SK-N-SH treated with all-trans-retinoic acid at 6 μM for 48 hours (cell line): ENCODE measurements around the gene ZFYVE21.

Experiments
- ATAC-seq: fragments of 200-7000 bp; cut with Tn5 transposase; 3 replicates; pipeline ENCODE4 v1.9.1; 2020; ENCODE audit warnings: mild to moderate bottlenecking, moderate library complexity
- ARNTL ChIP-seq: fragments of 450-650 bp; formaldehyde crosslinking; IDR thresholded peaks from 2 replicates; pipeline ENCODE4 v1.5.0; 2020; ENCODE audit warnings: low read depth, mild to moderate bottlenecking, moderate library complexity, borderline replicate concordance
- BACH2 ChIP-seq: fragments of 250-450 bp; sonication (Bioruptor Pico); IDR thresholded peaks from 2 replicates; pipeline ENCODE4 v1.9.0; 2021; ENCODE audit warnings: mild to moderate bottlenecking, borderline replicate concordance
- CREB5 ChIP-seq: fragments of 250-450 bp; sonication (Bioruptor Pico); IDR thresholded peaks from 2 replicates; pipeline ENCODE4 v1.5.1; 2020; ENCODE audit warnings: low read depth, mild to moderate bottlenecking, moderate library complexity
- CSDC2 ChIP-seq: fragments of 250-450 bp; sonication (Bioruptor Pico); IDR thresholded peaks from 2 replicates; pipeline ENCODE4 v1.5.0; 2020; ENCODE audit warnings: mild to moderate bottlenecking, moderate library complexity
- CSRNP3 ChIP-seq: fragments of 250-450 bp; sonication (Bioruptor Pico); IDR thresholded peaks from 2 replicates; pipeline ENCODE4 v1.5.1; 2021; ENCODE audit warnings: mild to moderate bottlenecking, moderate library complexity
- ESRRG ChIP-seq: fragments of 250-450 bp; sonication (Bioruptor Pico); IDR thresholded peaks from 2 replicates; pipeline ENCODE4 v1.6.1; 2021; ENCODE audit warnings: mild to moderate bottlenecking
- GLIS3 ChIP-seq: fragments of 250-450 bp; sonication (Bioruptor Pico); IDR thresholded peaks from 2 replicates; pipeline ENCODE4 v1.5.0; 2020; ENCODE audit warnings: mild to moderate bottlenecking, moderate library complexity
- ISL1 ChIP-seq: fragments of 250-450 bp; sonication (Bioruptor Pico); IDR thresholded peaks from 2 replicates; pipeline ENCODE4 v2.1.2; 2022; ENCODE audit warnings: mild to moderate bottlenecking, moderate library complexity
- OSR1 ChIP-seq: fragments of 250-450 bp; sonication (Bioruptor Pico); IDR thresholded peaks from 2 replicates; pipeline ENCODE4 v1.8.0; 2022; ENCODE audit warnings: moderate library complexity, mild to moderate bottlenecking, inconsistent platforms
- PATZ1 ChIP-seq: fragments of 250-450 bp; sonication (Bioruptor Pico); IDR thresholded peaks from 2 replicates; pipeline ENCODE4 v1.8.0; 2020; ENCODE audit warnings: mild to moderate bottlenecking, moderate library complexity, borderline replicate concordance
- POU6F1 ChIP-seq: fragments of 250-450 bp; sonication (Bioruptor Pico); IDR thresholded peaks from 2 replicates; pipeline ENCODE4 v1.8.0; 2021; ENCODE audit warnings: low read depth, mild to moderate bottlenecking, moderate library complexity, borderline replicate concordance
- PPARA ChIP-seq: fragments of 250-450 bp; sonication (Bioruptor Pico); IDR thresholded peaks from 2 replicates; pipeline ENCODE4 v1.5.0; 2020; ENCODE audit warnings: mild to moderate bottlenecking, borderline replicate concordance
- RARB ChIP-seq: fragments of 250-450 bp; sonication (Bioruptor Pico); IDR thresholded peaks from 2 replicates; pipeline ENCODE4 v1.8.0; 2021; ENCODE audit warnings: mild to moderate bottlenecking, moderate library complexity
- SNAI2 ChIP-seq: fragments of 250-450 bp; sonication (Bioruptor Pico); IDR thresholded peaks from 2 replicates; pipeline ENCODE4 v1.5.0; 2020; ENCODE audit warnings: mild to moderate bottlenecking, moderate library complexity
- TCF4 ChIP-seq: fragments of 250-450 bp; sonication (Bioruptor Pico); IDR thresholded peaks from 2 replicates; pipeline ENCODE4 v1.8.0; 2021; ENCODE audit warnings: mild to moderate bottlenecking, moderate library complexity, borderline replicate concordance
- TOX ChIP-seq: fragments of 250-450 bp; sonication (Bioruptor Pico); IDR thresholded peaks from 2 replicates; pipeline ENCODE4 v1.8.0; 2021; ENCODE audit warnings: mild to moderate bottlenecking, moderate library complexity, borderline replicate concordance
- TSHZ2 ChIP-seq: fragments of 250-450 bp; sonication (Bioruptor Pico); IDR thresholded peaks from 2 replicates; pipeline ENCODE4 v1.5.0; 2020; ENCODE audit warnings: mild to moderate bottlenecking, moderate library complexity
- ZC3H10 ChIP-seq: fragments of 250-450 bp; sonication (Bioruptor Pico); IDR thresholded peaks from 2 replicates; pipeline ENCODE4 v1.5.1; 2021; ENCODE audit warnings: mild to moderate bottlenecking, moderate library complexity
- ZFP3 ChIP-seq: fragments of 250-450 bp; sonication (Bioruptor Pico); IDR thresholded peaks from 2 replicates; pipeline ENCODE4 v1.5.0; 2020; ENCODE audit warnings: mild to moderate bottlenecking, moderate library complexity
- ZNF565 ChIP-seq: fragments of 450-650 bp; formaldehyde crosslinking; conservative IDR thresholded peaks from 2 replicates; pipeline ENCODE4 v1.5.0; 2020; ENCODE audit warnings: low read depth, mild to moderate bottlenecking, moderate library complexity
- ZNF70 ChIP-seq: fragments of 450-650 bp; formaldehyde crosslinking; IDR thresholded peaks from 2 replicates; pipeline ENCODE4 v1.5.0; 2020; ENCODE audit warnings: mild to moderate bottlenecking, moderate library complexity
- ZNF8 ChIP-seq: fragments of 450-650 bp; formaldehyde crosslinking; IDR thresholded peaks from 2 replicates; pipeline ENCODE4 v1.5.0; 2020; ENCODE audit warnings: mild to moderate bottlenecking, moderate library complexity

The ZFYVE21 gene

GRCh38 chr14:103680491-103681231 lies 34.9 kb upstream of the ZFYVE21 start (continued):
- TF ChIP-seq TSHZ2: no peak
- TF ChIP-seq GLIS3 (CRISPR knock-in tag): no peak
- TF ChIP-seq ZNF70 (CRISPR knock-in tag): no peak
- no peak for TF ChIP-seq BACH2 (CRISPR knock-in tag)
- TF ChIP-seq ZFP3 (CRISPR knock-in tag): no peak

GRCh38 chr14:103683139-103683538 lies 32.5 kb upstream of the ZFYVE21 start:
- no peak for ATAC-seq
- no peak for TF ChIP-seq BACH2 (CRISPR knock-in tag)
- TF ChIP-seq TCF4: no peak
- no peak for TF ChIP-seq PPARA (CRISPR knock-in tag)
- TF ChIP-seq ZC3H10 (CRISPR knock-in tag): no peak
- no peak for TF ChIP-seq ZNF8 (CRISPR knock-in tag)
- TF ChIP-seq POU6F1 (CRISPR knock-in tag): no peak
- TF ChIP-seq ZNF70 (CRISPR knock-in tag): no peak
- TF ChIP-seq TSHZ2: no peak
- no peak for TF ChIP-seq ZNF565
- no peak for TF ChIP-seq GLIS3 (CRISPR knock-in tag)
- TF ChIP-seq ZFP3 (CRISPR knock-in tag): no peak

GRCh38 chr14:103684471-103684870 lies 31.1 kb upstream of the ZFYVE21 start:
- ATAC-seq: no peak
- TF ChIP-seq SNAI2 (CRISPR knock-in tag) (no peak), CREB5 (no peak), ZNF70 (CRISPR knock-in tag) (no peak), ARNTL (CRISPR knock-in tag) (no peak), POU6F1 (CRISPR knock-in tag) (no peak), OSR1 (no peak), PPARA (CRISPR knock-in tag) (no peak), ZC3H10 (CRISPR knock-in tag) (no peak), TOX (CRISPR knock-in tag) (no peak), GLIS3 (CRISPR knock-in tag) (no peak), ZNF565 (no peak), PATZ1 (CRISPR knock-in tag) (no peak), RARB (no peak), CSRNP3 (no peak), ESRRG (no peak), TCF4 (no peak), CSDC2 (no peak), ZNF8 (CRISPR knock-in tag) (no peak), ISL1 (CRISPR knock-in tag) (no peak)
